Lung (tissue), 12 donors: ENCODE data around the gene TKTL1. TPM values are rescaled to one million over a fixed set of nuclear protein-coding genes. Genes with fewer than 3 reads are reported as not detected.

Source experiments
- ATAC-seq: fragments of 200-7000 bp; cut with Tn5 transposase; one replicate; pipeline ENCODE4 v1.9.1; 2020; ENCODE audit warnings: moderate number of reproducible peaks; ENCODE audit not compliant: insufficient read depth, low FRiP score
- DNase-seq, 3 donors: peaks; one replicate each; pipeline ENCODE4 v3.0.0-alpha.2; 2013 to 2017
- H3K27ac ChIP-seq, 2 donors: one replicate each; pipeline ENCODE4 v1.5.1; 2013; ENCODE audit warnings: mild to moderate bottlenecking in 2 of 2, moderate library complexity in 2 of 2, control low read depth in 1 of 2, inconsistent platforms in 1 of 2, low read depth in 1 of 2, low read length in 1 of 2
- H3K27me3 ChIP-seq, 3 donors: one replicate each; pipeline ENCODE4 v1.5.1; 2013; ENCODE audit warnings: low read length in 2 of 3; ENCODE audit not compliant: control insufficient read depth in 3 of 3, insufficient read depth in 3 of 3
- H3K36me3 ChIP-seq, 4 donors: one replicate each; pipeline ENCODE4 v1.5.1; 2013; ENCODE audit warnings: low read length in 4 of 4, mild to moderate bottlenecking in 1 of 4, moderate library complexity in 1 of 4; ENCODE audit not compliant: control insufficient read depth in 4 of 4, insufficient read depth in 4 of 4
- H3K4me1 ChIP-seq, 5 donors: one replicate each; pipeline ENCODE4 v1.5.1; 2013; ENCODE audit warnings: low read length in 5 of 5, mild to moderate bottlenecking in 2 of 5, moderate library complexity in 1 of 5; ENCODE audit not compliant: control insufficient read depth in 5 of 5, insufficient read depth in 5 of 5
- H3K4me3 ChIP-seq: one replicate; pipeline ENCODE4 v1.5.1; 2013; ENCODE audit warnings: mild to moderate bottlenecking, control low read depth, moderate library complexity
- H3K9ac ChIP-seq, 2 donors: one replicate each; pipeline ENCODE4 v1.5.1; 2013; ENCODE audit warnings: low read length in 2 of 2, control low read depth in 1 of 2; ENCODE audit not compliant: insufficient read depth in 1 of 2
- H3K9me3 ChIP-seq, 4 donors: one replicate each; pipeline ENCODE4 v1.5.1; 2013; ENCODE audit warnings: low read length in 3 of 4, mild to moderate bottlenecking in 1 of 4, moderate library complexity in 1 of 4; ENCODE audit not compliant: control insufficient read depth in 4 of 4, insufficient read depth in 3 of 4
- WGBS, 2 donors: extraction: QIAGEN DNeasy Blood & Tissue Kit; methylation state at CpG; one replicate each; pipeline ENCODE4 v1.1.7; 2013; 5-methylcytosine and 5-hydroxymethylcytosine counted together
- polyA plus RNA-seq, 2 donors: library from polyadenylated mRNA; stranded (reverse); fragments of 200-250 nt; gene quantifications; one replicate each; pipeline ENCODE4 v1.2.1, GENCODE V29; 2013
- total RNA-seq, 2 donors: library from RNA; depleted of rRNA in 1 of 2; stranded (reverse); fragments of >200 nt in 1 of 2; gene quantifications; one replicate each; pipeline ENCODE4 v1.2.1, GENCODE V29; 2014 to 2021
- TF ChIP-seq, protein P1 (sequence below): IDR thresholded peaks from 2 replicates; pipeline ENCODE4 v1.5.1; 2012; ENCODE audit warnings: mild to moderate bottlenecking; ENCODE audit errors: control extremely low read depth, extremely low read depth
- donor health status: control.
- donor health status: control.
- donor health status: Bipolar disorder and iron deficiency.
- donor health status: healthy.
- donor health status: DM: yes; HTN: yes; CAD: no.

Gene TKTL1
- total and polyA plus RNA-seq, 4 donors: 0.18 to 1.5 (median 0.54) TPM; not detected in 1

DNA sequence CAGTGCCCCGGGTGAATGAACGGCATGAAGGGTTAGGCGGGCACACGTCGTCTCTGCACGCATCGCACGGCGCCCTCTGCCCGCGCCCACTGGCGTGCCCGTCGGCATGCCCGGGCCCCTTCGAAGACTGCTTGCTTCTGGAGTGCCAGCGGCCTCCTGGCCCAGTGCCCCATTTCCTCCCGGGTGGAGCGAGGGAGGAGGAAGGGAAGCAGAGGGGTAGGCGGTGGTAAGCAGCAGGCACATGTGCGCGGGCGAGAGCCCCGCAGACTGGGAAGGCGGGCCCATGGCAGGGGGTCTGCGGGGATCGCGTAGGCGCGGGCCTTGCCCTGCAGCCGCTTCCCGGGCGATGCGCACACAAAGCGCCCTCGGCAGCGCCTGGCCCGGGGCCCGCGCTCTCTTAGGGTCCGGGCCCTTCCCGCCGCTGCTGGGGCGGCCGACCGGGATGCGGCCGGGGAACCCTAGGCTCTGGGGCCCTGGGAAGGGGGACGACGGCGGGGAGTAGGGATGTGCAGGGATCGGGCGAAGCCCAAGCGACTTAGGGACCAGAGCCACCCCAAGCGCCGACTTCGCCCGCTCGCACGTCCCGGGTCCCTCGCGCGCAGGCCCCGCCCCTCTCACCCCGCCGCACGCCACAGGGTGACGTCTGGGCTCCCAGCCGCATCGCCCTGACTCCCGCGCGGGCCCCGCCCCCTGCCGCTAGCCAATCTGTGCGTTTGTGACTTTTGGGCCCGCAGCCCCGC lies 82.6 kb downstream of the TKTL1 start:
- Histone ChIP-seq H3K4me3 (peak overlapping the region; percentile 0), H3K36me3 (peaks cover 0 to 6% (median under 1%) of the 10 kb centered on the region in 4 donors), H3K27ac (peak overlapping the region; percentile 89 to 97), H3K9ac (peak overlapping the region in 1 of 2 donors; percentile 63), H3K27me3 (no peaks in the 10 kb centered on the region), H3K9me3 (peaks cover 0 to 4% (median 0%) of the 10 kb centered on the region in 4 donors), H3K4me1 (peaks cover 0 to 20% (median 2%) of the 10 kb centered on the region in 5 donors)
- 0 to 39% methylated on average over 4 to 79 of the region's 79 CpGs for WGBS, 2 donors
- DNase-seq (peak; percentile 69 to 76 (median 72)), ATAC-seq (no peak)
- TF ChIP-seq, protein P1, sequence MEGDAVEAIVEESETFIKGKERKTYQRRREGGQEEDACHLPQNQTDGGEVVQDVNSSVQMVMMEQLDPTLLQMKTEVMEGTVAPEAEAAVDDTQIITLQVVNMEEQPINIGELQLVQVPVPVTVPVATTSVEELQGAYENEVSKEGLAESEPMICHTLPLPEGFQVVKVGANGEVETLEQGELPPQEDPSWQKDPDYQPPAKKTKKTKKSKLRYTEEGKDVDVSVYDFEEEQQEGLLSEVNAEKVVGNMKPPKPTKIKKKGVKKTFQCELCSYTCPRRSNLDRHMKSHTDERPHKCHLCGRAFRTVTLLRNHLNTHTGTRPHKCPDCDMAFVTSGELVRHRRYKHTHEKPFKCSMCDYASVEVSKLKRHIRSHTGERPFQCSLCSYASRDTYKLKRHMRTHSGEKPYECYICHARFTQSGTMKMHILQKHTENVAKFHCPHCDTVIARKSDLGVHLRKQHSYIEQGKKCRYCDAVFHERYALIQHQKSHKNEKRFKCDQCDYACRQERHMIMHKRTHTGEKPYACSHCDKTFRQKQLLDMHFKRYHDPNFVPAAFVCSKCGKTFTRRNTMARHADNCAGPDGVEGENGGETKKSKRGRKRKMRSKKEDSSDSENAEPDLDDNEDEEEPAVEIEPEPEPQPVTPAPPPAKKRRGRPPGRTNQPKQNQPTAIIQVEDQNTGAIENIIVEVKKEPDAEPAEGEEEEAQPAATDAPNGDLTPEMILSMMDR: no peak

DNA sequence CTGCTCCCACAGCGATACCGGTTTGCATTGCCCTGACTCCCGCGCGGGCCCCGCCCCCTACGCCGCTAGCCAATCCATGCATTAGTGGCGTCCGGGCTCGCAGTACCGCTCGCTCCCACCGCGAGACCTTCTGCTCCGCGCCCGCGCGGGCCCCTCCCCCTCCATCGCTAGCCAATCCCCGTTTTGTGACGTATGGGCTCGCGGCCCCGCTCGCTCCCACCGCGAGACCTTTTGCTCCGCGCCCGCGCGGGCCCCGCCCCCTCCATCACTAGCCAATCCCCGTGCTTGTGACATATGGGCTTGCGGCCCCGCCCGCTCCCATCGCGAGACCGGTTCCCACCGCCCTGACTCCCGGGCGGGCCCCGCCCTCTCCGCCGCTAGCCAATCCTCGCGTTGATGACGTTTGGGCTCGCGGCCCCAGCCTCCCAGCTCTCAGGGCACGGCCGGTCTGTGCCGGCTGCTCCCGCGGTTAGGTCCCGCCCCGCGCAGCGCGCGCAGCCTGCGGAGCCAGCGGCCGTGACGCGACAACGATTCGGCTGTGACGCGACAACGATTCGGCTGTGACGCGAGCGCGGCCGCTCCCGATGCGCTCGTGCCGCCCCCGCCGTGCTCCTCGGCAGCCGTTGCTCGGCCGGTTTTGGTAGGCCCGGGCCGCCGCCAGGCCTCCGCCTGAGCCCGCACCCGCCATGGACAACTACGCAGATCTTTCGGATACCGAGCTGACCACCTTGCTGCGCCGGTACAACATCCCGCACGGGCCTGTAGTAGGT lies 83.4 kb downstream of the TKTL1 start, which contains the start of gene EMD:
EMD (plus strand) TSS at position 497 of the 770 bp plus-strand sequence; CDS start at position 687, 190 bp downstream.
- WGBS, 2 donors: 0 to 39% methylated on average over 53 to 103 of the region's 103 CpGs

DNA sequence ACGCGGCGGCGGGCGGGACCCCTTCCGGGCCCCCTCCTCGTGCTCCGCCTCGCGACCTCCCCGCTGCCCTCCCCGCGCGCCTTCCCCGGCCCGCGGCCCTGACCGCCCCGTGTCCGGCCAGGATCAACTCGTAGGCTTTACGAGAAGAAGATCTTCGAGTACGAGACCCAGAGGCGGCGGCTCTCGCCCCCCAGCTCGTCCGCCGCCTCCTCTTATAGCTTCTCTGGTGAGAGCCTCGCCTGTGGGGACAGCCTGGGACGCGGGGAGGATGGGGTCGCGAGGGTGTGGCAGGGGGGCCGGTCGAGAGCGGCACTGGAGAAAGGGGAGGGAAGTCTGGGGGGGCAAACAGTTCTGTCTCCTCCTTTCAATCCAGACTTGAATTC lies 84.0 kb downstream of the TKTL1 start:
- ATAC-seq: no peak
- Histone ChIP-seq H3K27ac (peak overlapping the region; percentile 97 to 99), H3K27me3 (no peaks in the 10 kb centered on the region), H3K4me3 (peak overlapping the region; percentile 68), H3K36me3 (peaks cover 0 to 6% (median under 1%) of the 10 kb centered on the region in 4 donors), H3K4me1 (peaks cover 0 to 13% (median 5%) of the 10 kb centered on the region in 5 donors), H3K9ac (peak overlapping the region; percentile 77 to 86), H3K9me3 (peaks cover 0 to 4% (median 0%) of the 10 kb centered on the region in 4 donors)
- TF ChIP-seq, protein P1: no peak
- WGBS, 2 donors: 1 to 37% methylated on average over 15 to 38 of the region's 38 CpGs
- peak in 1 of 3 donors; percentile 29 for DNase-seq

More for the DNA sequence above, 83.4 kb downstream of the TKTL1 start, which contains the start of gene EMD:
- peaks cover 0 to 6% (median under 1%) of the 10 kb centered on the region in 4 donors for H3K36me3 ChIP-seq
- no peaks in the 10 kb centered on the region for H3K27me3 ChIP-seq
- TF ChIP-seq, protein P1: no peak
- ATAC-seq (peak; percentile 89), DNase-seq (peak; percentile 98)
- peaks cover 0 to 4% (median 0%) of the 10 kb centered on the region in 4 donors for H3K9me3 ChIP-seq
- peaks cover 0 to 14% (median 2%) of the 10 kb centered on the region in 5 donors for H3K4me1 ChIP-seq
- peak within 1 kb of the TSS; percentile 68 for H3K4me3 ChIP-seq
- peak within 1 kb of the TSS; percentile 97 to 99 for H3K27ac ChIP-seq
- H3K9ac ChIP-seq: peak within 1 kb of the TSS; percentile 77 to 86

Other genes starting within 250 kb of the TKTL1 start
- 10 to 100 TPM; 53.4 to 62.9 TPM for gene MECP2, start 198.1 kb upstream of the TKTL1 start, total RNA-seq
- 10 to 100 TPM; 20.4 to 24.5 TPM for gene MECP2, start 198.1 kb upstream of the TKTL1 start, polyA plus RNA-seq
- gene OPN1LW, start 151.6 kb upstream of the TKTL1 start, total RNA-seq: not detected
- gene OPN1LW, start 151.6 kb upstream of the TKTL1 start, polyA plus RNA-seq: not detected
- gene OPN1MW, start 113.2 kb upstream of the TKTL1 start, total RNA-seq: not detected
- not detected for gene OPN1MW, start 113.2 kb upstream of the TKTL1 start, polyA plus RNA-seq
- not detected for gene OPN1MW2, start 76.0 kb upstream of the TKTL1 start, total RNA-seq
- gene OPN1MW2, start 76.0 kb upstream of the TKTL1 start, polyA plus RNA-seq: not detected
- not detected for gene OPN1MW3, start 38.2 kb upstream of the TKTL1 start, total RNA-seq
- gene OPN1MW3, start 38.2 kb upstream of the TKTL1 start, polyA plus RNA-seq: not detected
- gene TEX28, start 671 bp upstream of the TKTL1 start, total RNA-seq: not detected
- under 1 TPM in 1 of 2 donors, not detected in 1; 0.02 TPM for gene TEX28, start 671 bp upstream of the TKTL1 start, polyA plus RNA-seq
- 1,000 to 10,000 TPM in 1 of 2 donors, 100 to 1,000 TPM in 1; 602 to 1,802 TPM for gene FLNA, start 78.8 kb downstream of the TKTL1 start, total RNA-seq
- 100 to 1,000 TPM; 645 to 783 TPM for gene FLNA, start 78.8 kb downstream of the TKTL1 start, polyA plus RNA-seq
- gene EMD, start 83.5 kb downstream of the TKTL1 start, total RNA-seq: 10 to 100 TPM; 33.0 to 66.9 TPM
- gene EMD, start 83.5 kb downstream of the TKTL1 start, polyA plus RNA-seq: 100 to 1,000 TPM in 1 of 2 donors, 10 to 100 TPM in 1; 82.7 to 108 TPM
- gene RPL10, start 102.6 kb downstream of the TKTL1 start, total RNA-seq: 1,000 to 10,000 TPM; 2,479 to 3,133 TPM
- 1,000 to 10,000 TPM; 4,111 to 4,258 TPM for gene RPL10, start 102.6 kb downstream of the TKTL1 start, polyA plus RNA-seq
- gene DNASE1L1, start 113.5 kb downstream of the TKTL1 start, total RNA-seq: 10 to 100 TPM; 12.5 to 41.0 TPM
- 10 to 100 TPM; 28.2 to 52.3 TPM for gene DNASE1L1, start 113.5 kb downstream of the TKTL1 start, polyA plus RNA-seq
- 10 to 100 TPM; 28.4 to 48.9 TPM for gene TAFAZZIN, start 115.7 kb downstream of the TKTL1 start, total RNA-seq
- 10 to 100 TPM; 39.7 to 61.2 TPM for gene TAFAZZIN, start 115.7 kb downstream of the TKTL1 start, polyA plus RNA-seq
- gene ATP6AP1, start 132.9 kb downstream of the TKTL1 start, total RNA-seq: 100 to 1,000 TPM in 1 of 2 donors, 10 to 100 TPM in 1; 73.7 to 142 TPM
- gene ATP6AP1, start 132.9 kb downstream of the TKTL1 start, polyA plus RNA-seq: 100 to 1,000 TPM in 1 of 2 donors, 10 to 100 TPM in 1; 84.1 to 220 TPM
- 100 to 1,000 TPM in 1 of 2 donors, 10 to 100 TPM in 1; 64.0 to 116 TPM for gene GDI1, start 141.4 kb downstream of the TKTL1 start, total RNA-seq
- gene GDI1, start 141.4 kb downstream of the TKTL1 start, polyA plus RNA-seq: 100 to 1,000 TPM; 116 to 130 TPM
- gene FAM50A, start 148.3 kb downstream of the TKTL1 start, total RNA-seq: 10 to 100 TPM; 23.4 to 74.4 TPM
- gene FAM50A, start 148.3 kb downstream of the TKTL1 start, polyA plus RNA-seq: 100 to 1,000 TPM; 106 to 202 TPM
- 10 to 100 TPM; 17.3 to 61.1 TPM for gene PLXNA3, start 162.5 kb downstream of the TKTL1 start, total RNA-seq
- 10 to 100 TPM; 10.2 to 16.1 TPM for gene PLXNA3, start 162.5 kb downstream of the TKTL1 start, polyA plus RNA-seq
- 10 to 100 TPM; 10.3 to 26.4 TPM for gene LAGE3, start 183.5 kb downstream of the TKTL1 start, total RNA-seq
- gene LAGE3, start 183.5 kb downstream of the TKTL1 start, polyA plus RNA-seq: 10 to 100 TPM; 21.5 to 32.0 TPM
- 10 to 100 TPM; 22.9 to 38.2 TPM for gene UBL4A, start 190.8 kb downstream of the TKTL1 start, total RNA-seq
- gene UBL4A, start 190.8 kb downstream of the TKTL1 start, polyA plus RNA-seq: 10 to 100 TPM; 21.3 to 39.6 TPM
- gene SLC10A3, start 194.8 kb downstream of the TKTL1 start, total RNA-seq: 10 to 100 TPM; 11.1 to 30.9 TPM
- gene SLC10A3, start 194.8 kb downstream of the TKTL1 start, polyA plus RNA-seq: 10 to 100 TPM; 27.3 to 33.0 TPM
- 10 to 100 TPM; 21.5 to 48.6 TPM for gene FAM3A, start 220.4 kb downstream of the TKTL1 start, total RNA-seq
- 10 to 100 TPM; 43.9 to 61.2 TPM for gene FAM3A, start 220.4 kb downstream of the TKTL1 start, polyA plus RNA-seq